ENCODE results near the gene FAM209B.
"Not testable (repeated sequence)": the region's sequence is repeated elsewhere in the genome, so short reads cannot be mapped to it uniquely, and the experiment has no call there.

FAM209B gene

DNA sequence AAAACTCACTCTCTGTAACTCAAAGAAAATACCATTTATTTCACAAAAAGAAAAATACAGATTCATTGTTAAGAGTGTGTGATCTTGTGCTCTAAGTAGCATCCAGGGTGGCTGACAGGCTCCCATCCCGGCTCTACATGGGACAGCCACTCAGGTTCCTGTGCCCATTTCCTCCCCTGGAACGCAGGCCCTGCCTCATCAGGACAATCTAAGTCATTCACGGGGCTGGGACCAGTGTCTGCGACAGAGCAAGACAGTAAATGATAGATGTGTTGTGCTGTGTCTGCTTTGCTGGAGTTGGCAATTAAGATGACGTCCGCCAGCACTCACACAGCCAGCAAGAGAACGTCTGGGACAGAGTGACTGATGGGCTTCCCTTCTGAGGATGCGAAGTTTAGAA, 15.4 kb upstream of the FAM209B start:
- H3K27me3 ChIP-seq (ENCODE audit: insufficient read depth, low read length), result no peaks in the 10 kb centered on the region
- no peak overlapping the region for H3K4me3 ChIP-seq (ENCODE audit: low read length)
- peaks cover 31% of the 10 kb centered on the region for H3K9me3 ChIP-seq (ENCODE audit: insufficient read depth, low read depth, low read length)
- H3K9ac ChIP-seq (ENCODE audit: low read depth, low read length), result no peak overlapping the region
- H3K27ac ChIP-seq (ENCODE audit: low read length), result no peak overlapping the region
- no peaks in the 10 kb centered on the region for H3K4me1 ChIP-seq (ENCODE audit: insufficient read depth, low read length)
- H3K36me3 ChIP-seq (ENCODE audit: insufficient read depth, low read depth, low read length), result peaks cover 47% of the 10 kb centered on the region

DNA sequence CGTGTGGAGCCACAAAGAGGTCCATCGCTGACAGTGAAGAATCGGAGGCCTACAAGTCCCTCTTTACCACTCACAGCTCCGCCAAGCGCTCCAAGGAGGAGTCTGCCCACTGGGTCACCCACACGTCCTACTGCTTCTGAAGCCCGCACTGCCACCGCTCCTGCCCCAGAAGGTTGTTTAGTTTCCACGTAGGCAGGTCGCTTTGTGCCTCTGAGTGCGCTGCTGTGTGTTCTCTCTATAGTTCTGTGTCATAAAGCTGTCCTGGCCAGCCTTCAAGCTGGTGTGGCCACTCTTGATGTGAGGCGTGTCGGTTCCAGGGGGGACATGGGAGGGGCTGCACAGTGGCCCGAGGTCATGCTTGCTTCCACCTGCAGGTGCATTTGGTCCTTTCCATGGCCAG, 14.9 kb upstream of the FAM209B start:
- Histone ChIP-seq H3K27me3 (ENCODE audit: insufficient read depth, low read length) (no peaks in the 10 kb centered on the region), H3K9ac (ENCODE audit: low read depth, low read length) (no peak overlapping the region), H3K36me3 (ENCODE audit: insufficient read depth, low read depth, low read length) (peaks cover 47% of the 10 kb centered on the region), H3K9me3 (ENCODE audit: insufficient read depth, low read depth, low read length) (peaks cover 31% of the 10 kb centered on the region), H3K4me1 (ENCODE audit: insufficient read depth, low read length) (no peaks in the 10 kb centered on the region), H3K27ac (ENCODE audit: low read length) (no peak overlapping the region), H3K4me3 (ENCODE audit: low read length) (no peak overlapping the region)

DNA sequence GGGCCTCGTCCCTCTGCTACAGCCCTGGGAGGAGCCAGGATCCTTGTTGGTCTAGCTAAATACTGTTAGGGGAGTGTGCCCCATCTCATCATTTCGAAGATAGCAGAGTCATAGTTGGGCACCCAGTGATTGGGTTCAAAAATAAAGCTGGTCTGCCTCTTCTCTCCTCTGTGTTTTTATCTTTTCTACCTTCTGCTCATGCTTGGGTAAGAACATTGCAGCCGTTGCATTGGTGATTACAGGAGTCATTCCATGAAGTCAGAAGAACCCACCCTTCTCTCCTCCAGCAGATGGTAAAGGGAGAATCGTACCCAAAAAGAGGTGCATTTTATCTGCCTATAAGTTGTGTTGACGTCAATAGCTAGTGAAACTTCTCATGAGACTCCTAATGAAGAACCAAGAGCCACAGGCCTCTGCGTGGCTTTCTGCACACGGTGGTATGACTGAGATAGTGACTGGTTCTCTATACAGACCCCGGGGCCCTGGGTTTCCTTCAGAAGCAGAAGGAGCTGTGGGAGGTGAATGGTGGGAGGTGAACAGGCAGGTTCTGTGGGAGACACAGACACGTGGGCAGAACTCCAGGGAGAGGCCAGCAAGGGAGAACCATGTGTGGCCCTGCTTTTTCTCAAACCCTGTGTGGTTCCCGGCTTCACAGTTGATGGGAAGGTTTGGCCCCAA, 14.2 kb upstream of the FAM209B start:
- H3K4me3 ChIP-seq (ENCODE audit: low read length), result no peak overlapping the region
- H3K36me3 ChIP-seq (ENCODE audit: insufficient read depth, low read depth, low read length), result peaks cover 43% of the 10 kb centered on the region

DNA sequence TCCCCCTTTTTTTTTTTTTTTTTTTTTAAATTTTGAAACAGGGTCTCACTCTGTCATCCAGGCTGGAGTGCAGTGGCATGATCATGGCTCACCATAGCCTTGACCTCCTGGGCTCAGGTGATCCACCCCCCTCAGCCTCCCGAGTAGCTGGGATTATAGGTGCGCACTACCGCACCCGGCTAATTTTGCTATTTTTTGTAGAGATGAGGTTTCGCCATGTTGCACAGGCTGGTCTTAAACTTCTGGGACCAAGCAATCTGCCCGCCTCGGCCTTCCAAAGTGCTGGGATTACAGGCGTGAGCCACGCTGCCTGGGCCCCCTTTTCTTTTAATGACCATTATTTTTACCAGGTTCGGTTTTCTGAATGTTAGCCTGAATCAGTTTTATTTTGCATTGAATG, 13.5 kb upstream of the FAM209B start:
- no peak overlapping the region for H3K4me3 ChIP-seq (ENCODE audit: low read length)
- H3K36me3 ChIP-seq (ENCODE audit: insufficient read depth, low read depth, low read length), result peaks cover 43% of the 10 kb centered on the region
- H3K27ac ChIP-seq (ENCODE audit: low read length), result no peak overlapping the region
- H3K9ac ChIP-seq (ENCODE audit: low read depth, low read length), result no peak overlapping the region
- no peaks in the 10 kb centered on the region for H3K4me1 ChIP-seq (ENCODE audit: insufficient read depth, low read length)
- H3K9me3 ChIP-seq (ENCODE audit: insufficient read depth, low read depth, low read length), result peaks cover 31% of the 10 kb centered on the region
- H3K27me3 ChIP-seq (ENCODE audit: insufficient read depth, low read length), result no peaks in the 10 kb centered on the region

More for the DNA sequence above, 14.2 kb upstream of the FAM209B start:
- no peak overlapping the region for H3K9ac ChIP-seq (ENCODE audit: low read depth, low read length)
- H3K4me1 ChIP-seq (ENCODE audit: insufficient read depth, low read length), result no peaks in the 10 kb centered on the region
- no peaks in the 10 kb centered on the region for H3K27me3 ChIP-seq (ENCODE audit: insufficient read depth, low read length)
- H3K9me3 ChIP-seq (ENCODE audit: insufficient read depth, low read depth, low read length), result peaks cover 31% of the 10 kb centered on the region
- no peak overlapping the region for H3K27ac ChIP-seq (ENCODE audit: low read length)

DNA sequence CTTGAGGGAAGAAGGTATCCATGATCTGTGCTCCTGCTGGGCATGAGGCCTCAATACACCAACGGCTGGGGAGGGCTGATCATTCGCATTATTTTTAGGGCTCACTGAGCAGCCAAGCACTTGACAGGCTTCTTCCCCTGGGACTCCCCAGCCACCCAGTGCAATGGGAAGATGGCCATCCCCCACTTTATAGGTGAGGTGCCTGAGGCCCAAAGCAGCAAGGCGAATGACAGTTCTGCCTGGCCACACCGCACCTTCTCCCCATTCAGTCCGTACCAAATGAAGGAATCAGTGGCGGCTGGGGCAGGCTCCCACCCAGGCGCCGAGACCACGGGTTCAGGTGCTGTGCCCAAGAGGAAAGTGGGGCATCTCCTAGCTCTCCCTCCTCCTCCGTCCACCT, 12.9 kb upstream of the FAM209B start:
- Histone ChIP-seq H3K27me3 (ENCODE audit: insufficient read depth, low read length) (no peaks in the 10 kb centered on the region), H3K9ac (ENCODE audit: low read depth, low read length) (no peak overlapping the region), H3K9me3 (ENCODE audit: insufficient read depth, low read depth, low read length) (peaks cover 31% of the 10 kb centered on the region), H3K27ac (ENCODE audit: low read length) (no peak overlapping the region), H3K36me3 (ENCODE audit: insufficient read depth, low read depth, low read length) (peaks cover 43% of the 10 kb centered on the region), H3K4me3 (ENCODE audit: low read length) (no peak overlapping the region), H3K4me1 (ENCODE audit: insufficient read depth, low read length) (no peaks in the 10 kb centered on the region)

DNA sequence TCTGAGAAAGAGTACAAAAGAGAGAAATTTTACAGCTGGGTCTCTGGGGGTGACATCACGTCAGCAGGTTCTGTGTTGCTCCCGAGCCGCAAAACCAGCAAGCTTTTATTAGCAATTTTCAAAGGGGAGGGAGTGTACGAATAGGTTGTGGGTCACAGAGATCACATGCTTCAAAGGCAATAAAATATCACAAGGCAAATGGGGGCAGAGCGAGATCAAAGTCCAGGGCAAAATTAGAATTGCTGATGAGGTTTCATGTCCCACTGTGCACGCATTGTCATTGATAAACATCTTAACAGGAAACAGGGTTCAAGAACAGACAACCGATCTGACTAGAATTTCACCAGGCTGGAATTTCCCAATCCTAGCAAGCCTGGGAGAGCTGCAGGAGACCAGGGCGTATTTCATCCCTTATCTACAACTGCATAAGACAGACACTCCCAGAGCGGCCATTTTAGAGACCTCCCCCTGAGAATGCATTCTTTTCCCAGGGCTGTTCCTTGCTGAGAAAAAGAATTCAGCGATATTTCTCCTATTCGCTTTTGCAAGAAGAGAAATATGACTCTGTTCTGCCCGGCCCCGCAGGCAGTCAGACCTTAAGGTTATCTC, 12.2 kb upstream of the FAM209B start:
- H3K4me1 ChIP-seq (ENCODE audit: insufficient read depth, low read length); H3K27me3 ChIP-seq (ENCODE audit: insufficient read depth, low read length); H3K27ac ChIP-seq (ENCODE audit: low read length); H3K4me3 ChIP-seq (ENCODE audit: low read length); H3K9ac ChIP-seq (ENCODE audit: low read depth, low read length): not testable (repeated sequence)
- peaks cover 31% of the 10 kb centered on the region for H3K9me3 ChIP-seq (ENCODE audit: insufficient read depth, low read depth, low read length)
- H3K36me3 ChIP-seq (ENCODE audit: insufficient read depth, low read depth, low read length), result peaks cover 43% of the 10 kb centered on the region

DNA sequence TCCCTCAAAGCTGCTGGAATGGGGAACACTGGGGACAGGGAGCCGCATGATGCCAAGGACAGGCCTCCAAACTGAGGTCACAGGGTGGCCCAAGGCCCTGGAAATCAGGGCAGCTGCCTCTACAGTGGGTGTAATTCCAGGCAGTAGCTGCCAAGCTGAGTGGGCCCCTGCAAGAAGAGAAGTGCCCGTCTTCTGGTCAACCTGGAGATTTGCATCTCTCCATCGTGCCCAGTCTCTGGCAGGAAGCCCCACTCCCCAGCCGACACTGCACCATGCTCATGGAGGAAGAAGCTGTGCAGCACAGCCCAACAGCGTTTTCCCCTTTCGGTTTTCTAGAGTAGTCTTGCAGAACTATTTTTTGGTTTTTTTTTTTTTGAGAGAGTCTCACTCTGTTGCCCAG, 10.7 kb upstream of the FAM209B start:
- peaks cover 36% of the 10 kb centered on the region for H3K36me3 ChIP-seq (ENCODE audit: insufficient read depth, low read depth, low read length)
- no peaks in the 10 kb centered on the region for H3K27me3 ChIP-seq (ENCODE audit: insufficient read depth, low read length)

DNA sequence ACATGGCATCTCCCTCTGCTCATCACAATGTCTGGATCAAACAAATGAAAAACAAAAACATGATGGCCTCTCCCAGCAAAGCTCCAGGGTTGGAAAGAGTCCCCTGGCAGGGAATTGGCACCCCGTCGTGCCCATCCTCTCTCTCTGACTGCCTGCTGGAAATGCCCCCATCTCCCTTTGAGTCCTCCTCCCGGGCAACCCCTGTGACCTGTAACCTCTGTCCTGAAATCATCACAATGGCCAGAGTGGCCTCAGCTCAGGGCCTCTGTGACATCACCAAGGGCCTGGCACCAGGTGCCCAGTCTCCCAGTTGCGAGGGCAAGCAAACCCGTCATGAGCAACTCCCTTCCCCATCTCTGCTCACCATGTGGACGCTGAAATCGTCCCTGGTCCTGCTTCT, 8.6 kb upstream of the FAM209B start, which contains the start of gene FAM209A:
FAM209A (plus strand) TSS at position 301 of the 400 bp plus-strand sequence; CDS start at position 366, 65 bp downstream.
- not testable (repeated sequence) for H3K27me3 ChIP-seq (ENCODE audit: insufficient read depth, low read length); H3K4me1 ChIP-seq (ENCODE audit: insufficient read depth, low read length); H3K9ac ChIP-seq (ENCODE audit: low read depth, low read length); H3K27ac ChIP-seq (ENCODE audit: low read length); H3K4me3 ChIP-seq (ENCODE audit: low read length)
- H3K9me3 ChIP-seq (ENCODE audit: insufficient read depth, low read depth, low read length), result peaks cover 26% of the 10 kb centered on the region
- peaks cover 15% of the 10 kb centered on the region; the same call in 1 of the 2 replicates for H3K36me3 ChIP-seq (ENCODE audit: insufficient read depth, low read depth, low read length)

More for the DNA sequence above, 10.7 kb upstream of the FAM209B start:
- H3K27ac ChIP-seq (ENCODE audit: low read length), result no peak overlapping the region
- H3K9me3 ChIP-seq (ENCODE audit: insufficient read depth, low read depth, low read length), result peaks cover 31% of the 10 kb centered on the region
- H3K4me1 ChIP-seq (ENCODE audit: insufficient read depth, low read length), result no peaks in the 10 kb centered on the region
- no peak overlapping the region for H3K9ac ChIP-seq (ENCODE audit: low read depth, low read length)
- H3K4me3 ChIP-seq (ENCODE audit: low read length), result no peak overlapping the region

GRCh38 chr20:56527521-56527920, 5.5 kb upstream of the FAM209B start:
- no peak overlapping the region for H3K9ac ChIP-seq (ENCODE audit: low read depth, low read length)
- no peaks in the 10 kb centered on the region for H3K9me3 ChIP-seq (ENCODE audit: insufficient read depth, low read depth, low read length)
- H3K36me3 ChIP-seq (ENCODE audit: insufficient read depth, low read depth, low read length), result no peaks in the 10 kb centered on the region
- no peak overlapping the region for H3K27ac ChIP-seq (ENCODE audit: low read length)
- no peaks in the 10 kb centered on the region for H3K27me3 ChIP-seq (ENCODE audit: insufficient read depth, low read length)
- no peaks in the 10 kb centered on the region for H3K4me1 ChIP-seq (ENCODE audit: insufficient read depth, low read length)
- H3K4me3 ChIP-seq (ENCODE audit: low read length), result no peak overlapping the region

DNA sequence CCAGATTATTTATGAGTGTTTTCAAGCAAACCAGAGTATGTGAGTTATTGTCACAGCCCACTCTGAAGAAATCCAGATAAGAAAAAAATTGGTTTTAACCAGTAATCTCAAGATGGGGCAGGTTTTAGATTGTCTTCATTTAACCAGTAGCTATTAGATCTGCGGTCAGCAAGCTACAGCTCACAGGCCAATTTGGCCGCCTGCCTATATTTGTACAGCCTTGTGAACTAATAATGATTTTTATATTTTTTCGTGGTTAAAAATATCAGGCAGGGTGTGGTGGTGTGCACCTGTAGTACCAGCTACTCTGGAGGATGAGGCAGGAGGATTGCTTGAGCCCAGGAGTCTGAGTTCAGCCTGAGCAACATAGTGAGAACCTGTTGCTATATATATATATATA, 5.0 kb downstream of the FAM209B start:
- no peaks in the 10 kb centered on the region for H3K36me3 ChIP-seq (ENCODE audit: insufficient read depth, low read depth, low read length)
- no peaks in the 10 kb centered on the region for H3K9me3 ChIP-seq (ENCODE audit: insufficient read depth, low read depth, low read length)
- no peak overlapping the region for H3K9ac ChIP-seq (ENCODE audit: low read depth, low read length)
- no peak overlapping the region for H3K27ac ChIP-seq (ENCODE audit: low read length)
- no peak overlapping the region for H3K4me3 ChIP-seq (ENCODE audit: low read length)
- H3K27me3 ChIP-seq (ENCODE audit: insufficient read depth, low read length), result no peaks in the 10 kb centered on the region
- H3K4me1 ChIP-seq (ENCODE audit: insufficient read depth, low read length), result no peaks in the 10 kb centered on the region

- H3K4me1 ChIP-seq (ENCODE audit: insufficient read depth, low read length), result no peaks in the 10 kb centered on the region
- no peaks in the 10 kb centered on the region for H3K27me3 ChIP-seq (ENCODE audit: insufficient read depth, low read length)
- H3K36me3 ChIP-seq (ENCODE audit: insufficient read depth, low read depth, low read length), result no peaks in the 10 kb centered on the region
- H3K9ac ChIP-seq (ENCODE audit: low read depth, low read length), result no peak overlapping the region
- H3K27ac ChIP-seq (ENCODE audit: low read length), result no peak overlapping the region
- no peak overlapping the region for H3K4me3 ChIP-seq (ENCODE audit: low read length)
- no peaks in the 10 kb centered on the region for H3K9me3 ChIP-seq (ENCODE audit: insufficient read depth, low read depth, low read length)
Observed at GRCh38 chr20:56540415-56540814, 7.4 kb downstream of the FAM209B start.

DNA sequence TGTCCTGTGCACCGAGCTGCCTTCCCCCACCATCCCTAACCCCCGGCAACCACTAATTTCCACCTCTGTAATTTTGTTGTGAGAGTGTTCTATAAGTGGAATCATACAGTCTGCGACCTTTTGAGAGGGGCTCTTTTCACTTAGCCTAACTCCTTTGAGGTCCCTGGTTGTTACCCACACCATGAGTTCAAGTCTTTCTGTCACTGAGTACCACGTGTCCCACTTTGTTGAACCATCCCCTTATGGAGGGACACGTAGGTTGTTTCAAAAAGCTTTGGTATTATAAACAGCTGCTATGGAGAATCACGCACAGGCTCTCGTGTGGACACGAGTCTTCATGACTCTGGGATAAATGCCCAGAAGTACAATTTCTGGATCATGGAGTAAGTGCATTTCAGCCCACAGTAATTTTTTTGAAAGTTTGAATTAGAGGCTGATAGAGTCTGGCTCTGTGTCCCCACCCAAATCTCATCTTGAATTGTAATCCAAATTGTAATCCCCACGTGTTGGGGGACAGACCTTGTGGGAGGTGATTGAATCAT, 9.5 kb downstream of the FAM209B start:
- Histone ChIP-seq H3K27me3 (ENCODE audit: insufficient read depth, low read length) (no peaks in the 10 kb centered on the region), H3K27ac (ENCODE audit: low read length) (no peak overlapping the region), H3K9me3 (ENCODE audit: insufficient read depth, low read depth, low read length) (no peaks in the 10 kb centered on the region), H3K4me1 (ENCODE audit: insufficient read depth, low read length) (no peaks in the 10 kb centered on the region), H3K9ac (ENCODE audit: low read depth, low read length) (no peak overlapping the region), H3K36me3 (ENCODE audit: insufficient read depth, low read depth, low read length) (no peaks in the 10 kb centered on the region), H3K4me3 (ENCODE audit: low read length) (no peak overlapping the region)
